IPS-18c (cell line): Measurements from ENCODE around the gene SHROOM1.

Experiments
- H3K4me3 ChIP-seq: 2 replicates; pipeline ENCODE4 v1.7.0; 2013; ENCODE audit warnings: low read depth, mild to moderate bottlenecking, low read length, moderate library complexity; ENCODE audit not compliant: insufficient read depth
- H3K9me3 ChIP-seq: one replicate; pipeline ENCODE4 v1.6.1; 2013; ENCODE audit warnings: mild to moderate bottlenecking, low read length, moderate library complexity; ENCODE audit not compliant: control insufficient read depth, insufficient read depth

Gene SHROOM1

GRCh38 chr5:132802044-132802684 is 28.3 kb downstream of the SHROOM1 start:
- no peak overlapping the region for H3K4me3 ChIP-seq
- H3K9me3 ChIP-seq: no peaks in the 10 kb centered on the region

- H3K4me3 ChIP-seq: no peak overlapping the region
- H3K9me3 ChIP-seq: no peaks in the 10 kb centered on the region
Observed at GRCh38 chr5:132800545-132800944, 29.9 kb downstream of the SHROOM1 start.

- Histone ChIP-seq H3K9me3 (no peaks in the 10 kb centered on the region), H3K4me3 (no peak overlapping the region)
Observed at GRCh38 chr5:132799392-132799791, 31.1 kb downstream of the SHROOM1 start.

- H3K9me3 ChIP-seq: no peaks in the 10 kb centered on the region
- no peak overlapping the region for H3K4me3 ChIP-seq
Observed at GRCh38 chr5:132797651-132798050, 32.8 kb downstream of the SHROOM1 start.

- Histone ChIP-seq H3K4me3 (no peak overlapping the region), H3K9me3 (peaks cover 4% of the 10 kb centered on the region)
Observed at GRCh38 chr5:132791026-132791425, 39.4 kb downstream of the SHROOM1 start.

GRCh38 chr5:132790201-132790865 is 40.1 kb downstream of the SHROOM1 start:
- H3K9me3 ChIP-seq: peaks cover 4% of the 10 kb centered on the region

GRCh38 chr5:132788990-132789886 is 41.2 kb downstream of the SHROOM1 start:
- H3K4me3 ChIP-seq: no peak overlapping the region
- H3K9me3 ChIP-seq: peaks cover 4% of the 10 kb centered on the region

More at GRCh38 chr5:132790201-132790865, 40.1 kb downstream of the SHROOM1 start:
- H3K4me3 ChIP-seq: no peak overlapping the region

GRCh38 chr5:132788508-132788907 is 41.9 kb downstream of the SHROOM1 start:
- peaks cover 4% of the 10 kb centered on the region for H3K9me3 ChIP-seq
- no peak overlapping the region for H3K4me3 ChIP-seq

GRCh38 chr5:132787076-132787475 is 43.4 kb downstream of the SHROOM1 start:
- no peak overlapping the region for H3K4me3 ChIP-seq
- H3K9me3 ChIP-seq: peaks cover 4% of the 10 kb centered on the region

- Histone ChIP-seq H3K9me3 (peaks cover 4% of the 10 kb centered on the region), H3K4me3 (no peak overlapping the region)
Observed at GRCh38 chr5:132785864-132786263, 44.6 kb downstream of the SHROOM1 start.

- Histone ChIP-seq H3K4me3 (no peak overlapping the region), H3K9me3 (peaks cover 4% of the 10 kb centered on the region)
Observed at GRCh38 chr5:132785365-132785764, 45.1 kb downstream of the SHROOM1 start.

- Histone ChIP-seq H3K4me3 (no peak overlapping the region), H3K9me3 (no peaks in the 10 kb centered on the region)
Observed at GRCh38 chr5:132782101-132782500, 48.3 kb downstream of the SHROOM1 start.

- no peaks in the 10 kb centered on the region for H3K9me3 ChIP-seq
- H3K4me3 ChIP-seq: no peak overlapping the region
Observed at GRCh38 chr5:132781029-132781428, 49.4 kb downstream of the SHROOM1 start.

GRCh38 chr5:132780577-132780976 is 49.9 kb downstream of the SHROOM1 start:
- no peak overlapping the region for H3K4me3 ChIP-seq
- no peaks in the 10 kb centered on the region for H3K9me3 ChIP-seq

GRCh38 chr5:132779961-132780360 is 50.5 kb downstream of the SHROOM1 start:
- no peak overlapping the region for H3K4me3 ChIP-seq

GRCh38 chr5:132778856-132779255 is 51.6 kb downstream of the SHROOM1 start:
- H3K4me3 ChIP-seq: no peak overlapping the region
- no peaks in the 10 kb centered on the region for H3K9me3 ChIP-seq

More at GRCh38 chr5:132779961-132780360, 50.5 kb downstream of the SHROOM1 start:
- no peaks in the 10 kb centered on the region for H3K9me3 ChIP-seq

GRCh38 chr5:132778129-132778528 is 52.3 kb downstream of the SHROOM1 start:
- H3K4me3 ChIP-seq: no peak overlapping the region
- no peaks in the 10 kb centered on the region for H3K9me3 ChIP-seq
